SK-N-SH (cell line): Measurements from ENCODE around the gene OR10P1. TPM values are rescaled to one million over a fixed set of nuclear protein-coding genes. Genes with fewer than 3 reads are reported as not detected.

Experiments
- CTCF ChIA-PET: fragments of 300-600, 350-600 bp; formaldehyde crosslinking; extraction: SDS; loops from one replicate; lab custom pipeline; 2021; lab: Yijun Ruan, JAX
- POLR2A ChIA-PET: fragments of 350-600 bp; sonication (Branson Sonifier 250); formaldehyde crosslinking; extraction: SDS; loops from one replicate; lab custom pipeline; 2020; ENCODE audit warnings: antibody characterized with exemption, inconsistent platforms; lab: Yijun Ruan, JAX
- DNase-seq: peaks from one replicate; pipeline ENCODE4 v3.0.0; 2012
- H2AFZ ChIP-seq: fragments of 200-600 bp; sonication (generic); 2 replicates; pipeline ENCODE4 v1.8.1; 2016; ENCODE audit warnings: antibody characterized with exemption, mild to moderate bottlenecking, low read depth
- H3F3A ChIP-seq: fragments of 200-600 bp; sonication (generic); replicated peaks from 2 replicates; pipeline ENCODE3; 2016; ENCODE audit warnings: antibody characterized with exemption, mild to moderate bottlenecking; ENCODE audit not compliant: insufficient read depth
- H3K27ac ChIP-seq, 2 experiments: fragments of 200-500 bp in 1 of 2; fragments of 200-600 bp in 1 of 2; sonication (Bioruptor generic) in 1 of 2; sonication (generic), shearing (Covaris generic) in 1 of 2; 2 replicates each; pipeline versions ENCODE4 v1.5.1 to v1.6.1; 2014 to 2016; ENCODE audit warnings: low read depth in 2 of 2, inconsistent platforms in 1 of 2, low read length in 1 of 2, mild to moderate bottlenecking in 1 of 2, mixed read lengths in 1 of 2
- H3K27me3 ChIP-seq: fragments of 200-600 bp; sonication (generic), shearing (Covaris generic); 2 replicates; pipeline ENCODE4 v1.6.1; 2016; ENCODE audit warnings: mixed run types; ENCODE audit not compliant: insufficient read depth
- H3K36me3 ChIP-seq, 2 experiments: fragments of 200-500 bp in 1 of 2; fragments of 200-600 bp in 1 of 2; sonication (Bioruptor generic) in 1 of 2; sonication (generic) in 1 of 2; replicated peaks in 1 of 2; 2 replicates each; pipeline versions ENCODE3 to v1.5.1; 2014 to 2016; ENCODE audit warnings: low read length in 1 of 2, mild to moderate bottlenecking in 1 of 2; ENCODE audit not compliant: insufficient read depth in 2 of 2, control insufficient read depth in 1 of 2
- H3K4me1 ChIP-seq, 2 experiments: fragments of 200-500 bp in 1 of 2; fragments of 200-600 bp in 1 of 2; sonication (Bioruptor generic) in 1 of 2; sonication (generic), shearing (Covaris generic) in 1 of 2; 2 replicates each; pipeline versions ENCODE4 v1.5.1 to v1.6.1; 2014 to 2016; ENCODE audit warnings: low read depth in 1 of 2, low read length in 1 of 2, mixed run types in 1 of 2; ENCODE audit not compliant: insufficient read depth in 2 of 2, control insufficient read depth in 1 of 2
- H3K4me2 ChIP-seq: fragments of 200-600 bp; sonication (generic), shearing (Covaris generic); 2 replicates; pipeline ENCODE4 v1.6.1; 2017; ENCODE audit warnings: mixed run types
- H3K4me3 ChIP-seq, 2 experiments: fragments of 200-500 bp in 1 of 2; fragments of 200-600 bp in 1 of 2; sonication (Bioruptor generic) in 1 of 2; sonication (generic), shearing (Covaris generic) in 1 of 2; 2 replicates each; pipeline versions ENCODE4 v1.5.1 to v1.8.1; 2014 to 2016; ENCODE audit warnings: low read depth in 2 of 2, inconsistent platforms in 1 of 2, low read length in 1 of 2, mild to moderate bottlenecking in 1 of 2, mixed read lengths in 1 of 2, moderate library complexity in 1 of 2
- H3K79me2 ChIP-seq: fragments of 200-600 bp; sonication (generic); 2 replicates; pipeline ENCODE4 v1.8.1; 2017; ENCODE audit warnings: mild to moderate bottlenecking; ENCODE audit not compliant: insufficient read depth
- H3K9ac ChIP-seq: fragments of 200-600 bp; sonication (generic); 2 replicates; pipeline ENCODE4 v1.6.1; 2017; ENCODE audit warnings: mixed run types
- H3K9me2 ChIP-seq: fragments of 200-600 bp; sonication (generic); 2 replicates; pipeline ENCODE4 v1.6.1; 2017; ENCODE audit warnings: mixed run types
- H3K9me3 ChIP-seq: fragments of 200-600 bp; sonication (generic); 2 replicates; pipeline ENCODE4 v1.6.1; 2017; ENCODE audit warnings: mixed run types, mild to moderate bottlenecking, moderate library complexity
- H4K20me1 ChIP-seq: fragments of 200-600 bp; sonication (generic); 2 replicates; pipeline ENCODE4 v1.6.1; 2017; ENCODE audit warnings: mild to moderate bottlenecking, mixed run types; ENCODE audit not compliant: insufficient read depth
- ELF1 ChIP-seq: IDR thresholded peaks from 2 replicates; pipeline ENCODE4 v1.4.0; 2012
- EP300 ChIP-seq, 2 experiments: IDR thresholded peaks; 2 replicates each; pipeline versions ENCODE4 v1.4.0 to v1.6.1; 2012; ENCODE audit warnings: borderline replicate concordance in 1 of 2, low read depth in 1 of 2, low read length in 1 of 2
- FOSL2 ChIP-seq: IDR thresholded peaks from 2 replicates; pipeline ENCODE4 v1.4.0; 2012; ENCODE audit warnings: low read depth, mild to moderate bottlenecking, moderate library complexity, borderline replicate concordance
- FOXM1 ChIP-seq: IDR thresholded peaks from 2 replicates; pipeline ENCODE4 v1.4.0; 2012; ENCODE audit warnings: low read depth, mild to moderate bottlenecking
- GATA2 ChIP-seq: sonication (generic); formaldehyde crosslinking; IDR thresholded peaks from 2 replicates; pipeline ENCODE4 v1.5.0; 2020; ENCODE audit warnings: mild to moderate bottlenecking, missing genetic modification reagents
- JUND ChIP-seq: IDR thresholded peaks from 2 replicates; pipeline ENCODE4 v1.4.0; 2012
- NFIC ChIP-seq: IDR thresholded peaks from 2 replicates; pipeline ENCODE4 v1.4.0; 2012; ENCODE audit warnings: borderline replicate concordance
- RCOR1 ChIP-seq: fragments of 150-350 bp; IDR thresholded peaks from 2 replicates; pipeline ENCODE4 v1.6.1; 2017; ENCODE audit warnings: antibody characterized with exemption, low read length
- RFX5 ChIP-seq: IDR thresholded peaks from 2 replicates; pipeline ENCODE4 v1.6.1; 2012; ENCODE audit warnings: mild to moderate bottlenecking, improper control_type of control experiment, low read length
- RXRA ChIP-seq: IDR thresholded peaks from 2 replicates; pipeline ENCODE4 v1.4.0; 2012; ENCODE audit warnings: low read depth, mild to moderate bottlenecking, borderline replicate concordance
- SIN3A ChIP-seq: IDR thresholded peaks from 2 replicates; pipeline ENCODE4 v1.6.1; 2012; ENCODE audit warnings: low read depth, mild to moderate bottlenecking, low read length, moderate library complexity, borderline replicate concordance
- SMC3 ChIP-seq: IDR thresholded peaks from 2 replicates; pipeline ENCODE4 v1.6.1; 2012; ENCODE audit warnings: low read depth, low read length, improper control_type of control experiment
- TAF1 ChIP-seq: IDR thresholded peaks from 2 replicates; pipeline ENCODE4 v1.6.1; 2012; ENCODE audit warnings: low read depth, mild to moderate bottlenecking, low read length, moderate library complexity, borderline replicate concordance
- TCF12 ChIP-seq: IDR thresholded peaks from 2 replicates; pipeline ENCODE4 v1.4.0; 2012
- WGBS: methylation state at CpG from one replicate; pipeline ENCODE4 v1.1.6; 2017; ENCODE audit warnings: low lambda C conversion rate; 5-methylcytosine and 5-hydroxymethylcytosine counted together
- polyA plus RNA-seq, 3 experiments: library from polyadenylated mRNA; depleted of rRNA; stranded (reverse); fragments of >200 nt; gene quantifications; 2 replicates each; pipeline ENCODE4 v1.2.3, GENCODE V29; 2012
- TF ChIP-seq, protein P1 (sequence below): IDR thresholded peaks from 2 replicates; pipeline ENCODE4 v1.4.0; 2012; ENCODE audit warnings: low read depth, borderline replicate concordance
- TF ChIP-seq, protein P2 (sequence below): IDR thresholded peaks from 2 replicates; pipeline ENCODE4 v1.4.0; 2012; ENCODE audit warnings: low read depth
- TF ChIP-seq, protein P3 (sequence below): IDR thresholded peaks from 2 replicates; pipeline ENCODE4 v1.6.1; 2012; ENCODE audit warnings: mild to moderate bottlenecking, low read depth, low read length, moderate library complexity
- TF ChIP-seq, protein P4 (sequence below): fragments of 150-350 bp; IDR thresholded peaks from 2 replicates; pipeline ENCODE4 v1.6.1; 2016; ENCODE audit warnings: mild to moderate bottlenecking, low read depth, low read length

The OR10P1 gene
- polyA plus RNA-seq, 1 of the 3 experiments (the other 2 are of a cell fraction), result not detected

DNA sequence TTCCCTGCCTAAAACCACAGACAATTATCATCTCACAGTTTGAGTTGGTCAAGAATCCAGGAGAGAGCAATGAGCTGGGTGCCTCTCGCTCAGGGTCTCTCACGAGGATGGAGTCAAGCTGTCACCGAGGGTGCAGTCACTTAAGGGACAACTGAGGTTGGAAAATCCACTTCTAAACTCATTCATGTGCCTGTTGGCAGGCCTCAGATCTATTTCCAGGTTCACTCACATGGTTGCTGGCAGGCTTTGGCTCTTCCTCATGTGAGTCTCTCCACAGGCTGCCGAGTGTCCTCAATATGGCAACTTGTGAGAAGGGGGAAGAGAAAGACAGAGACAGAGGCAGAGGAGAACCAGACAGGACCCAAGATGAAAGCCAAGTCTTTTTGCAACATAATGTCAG, 10.5 kb upstream of the OR10P1 start:
- ChIA-PET POLR2A (no interaction called here), CTCF (no interaction called here)
- Histone ChIP-seq H3K4me1 (no peaks in the 10 kb centered on the region), H3K4me3 (no peak overlapping the region), H3K79me2 (no peaks in the 10 kb centered on the region), H3K27ac (no peak overlapping the region), H3K9me3 (no peaks in the 10 kb centered on the region), H3K36me3 (no peaks in the 10 kb centered on the region), H3K4me2 (no peak overlapping the region), H4K20me1 (no peaks in the 10 kb centered on the region), H3K9me2 (no peaks in the 10 kb centered on the region), H3K27me3 (peaks cover 63% of the 10 kb centered on the region; the same call in 1 of the 2 replicates), H3K9ac (no peak overlapping the region), H3F3A (no peaks in the 10 kb centered on the region), H2AFZ (no peak overlapping the region)
- WGBS, result 0% methylated on average over 4 of the region's 4 CpGs
- TF ChIP-seq FOSL2 (no peak), NFIC (no peak), RXRA (no peak), RCOR1 (no peak), RFX5 (no peak), SIN3A (no peak), TCF12 (no peak), TAF1 (no peak), SMC3 (no peak)
- TF ChIP-seq, protein P1, sequence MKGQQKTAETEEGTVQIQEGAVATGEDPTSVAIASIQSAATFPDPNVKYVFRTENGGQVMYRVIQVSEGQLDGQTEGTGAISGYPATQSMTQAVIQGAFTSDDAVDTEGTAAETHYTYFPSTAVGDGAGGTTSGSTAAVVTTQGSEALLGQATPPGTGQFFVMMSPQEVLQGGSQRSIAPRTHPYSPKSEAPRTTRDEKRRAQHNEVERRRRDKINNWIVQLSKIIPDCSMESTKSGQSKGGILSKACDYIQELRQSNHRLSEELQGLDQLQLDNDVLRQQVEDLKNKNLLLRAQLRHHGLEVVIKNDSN, result no peak
- TF ChIP-seq, protein P2, sequence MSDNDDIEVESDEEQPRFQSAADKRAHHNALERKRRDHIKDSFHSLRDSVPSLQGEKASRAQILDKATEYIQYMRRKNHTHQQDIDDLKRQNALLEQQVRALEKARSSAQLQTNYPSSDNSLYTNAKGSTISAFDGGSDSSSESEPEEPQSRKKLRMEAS, result no peak
- TF ChIP-seq, protein P3, sequence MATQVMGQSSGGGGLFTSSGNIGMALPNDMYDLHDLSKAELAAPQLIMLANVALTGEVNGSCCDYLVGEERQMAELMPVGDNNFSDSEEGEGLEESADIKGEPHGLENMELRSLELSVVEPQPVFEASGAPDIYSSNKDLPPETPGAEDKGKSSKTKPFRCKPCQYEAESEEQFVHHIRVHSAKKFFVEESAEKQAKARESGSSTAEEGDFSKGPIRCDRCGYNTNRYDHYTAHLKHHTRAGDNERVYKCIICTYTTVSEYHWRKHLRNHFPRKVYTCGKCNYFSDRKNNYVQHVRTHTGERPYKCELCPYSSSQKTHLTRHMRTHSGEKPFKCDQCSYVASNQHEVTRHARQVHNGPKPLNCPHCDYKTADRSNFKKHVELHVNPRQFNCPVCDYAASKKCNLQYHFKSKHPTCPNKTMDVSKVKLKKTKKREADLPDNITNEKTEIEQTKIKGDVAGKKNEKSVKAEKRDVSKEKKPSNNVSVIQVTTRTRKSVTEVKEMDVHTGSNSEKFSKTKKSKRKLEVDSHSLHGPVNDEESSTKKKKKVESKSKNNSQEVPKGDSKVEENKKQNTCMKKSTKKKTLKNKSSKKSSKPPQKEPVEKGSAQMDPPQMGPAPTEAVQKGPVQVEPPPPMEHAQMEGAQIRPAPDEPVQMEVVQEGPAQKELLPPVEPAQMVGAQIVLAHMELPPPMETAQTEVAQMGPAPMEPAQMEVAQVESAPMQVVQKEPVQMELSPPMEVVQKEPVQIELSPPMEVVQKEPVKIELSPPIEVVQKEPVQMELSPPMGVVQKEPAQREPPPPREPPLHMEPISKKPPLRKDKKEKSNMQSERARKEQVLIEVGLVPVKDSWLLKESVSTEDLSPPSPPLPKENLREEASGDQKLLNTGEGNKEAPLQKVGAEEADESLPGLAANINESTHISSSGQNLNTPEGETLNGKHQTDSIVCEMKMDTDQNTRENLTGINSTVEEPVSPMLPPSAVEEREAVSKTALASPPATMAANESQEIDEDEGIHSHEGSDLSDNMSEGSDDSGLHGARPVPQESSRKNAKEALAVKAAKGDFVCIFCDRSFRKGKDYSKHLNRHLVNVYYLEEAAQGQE, result no peak
- DNase-seq, result no peak

DNA sequence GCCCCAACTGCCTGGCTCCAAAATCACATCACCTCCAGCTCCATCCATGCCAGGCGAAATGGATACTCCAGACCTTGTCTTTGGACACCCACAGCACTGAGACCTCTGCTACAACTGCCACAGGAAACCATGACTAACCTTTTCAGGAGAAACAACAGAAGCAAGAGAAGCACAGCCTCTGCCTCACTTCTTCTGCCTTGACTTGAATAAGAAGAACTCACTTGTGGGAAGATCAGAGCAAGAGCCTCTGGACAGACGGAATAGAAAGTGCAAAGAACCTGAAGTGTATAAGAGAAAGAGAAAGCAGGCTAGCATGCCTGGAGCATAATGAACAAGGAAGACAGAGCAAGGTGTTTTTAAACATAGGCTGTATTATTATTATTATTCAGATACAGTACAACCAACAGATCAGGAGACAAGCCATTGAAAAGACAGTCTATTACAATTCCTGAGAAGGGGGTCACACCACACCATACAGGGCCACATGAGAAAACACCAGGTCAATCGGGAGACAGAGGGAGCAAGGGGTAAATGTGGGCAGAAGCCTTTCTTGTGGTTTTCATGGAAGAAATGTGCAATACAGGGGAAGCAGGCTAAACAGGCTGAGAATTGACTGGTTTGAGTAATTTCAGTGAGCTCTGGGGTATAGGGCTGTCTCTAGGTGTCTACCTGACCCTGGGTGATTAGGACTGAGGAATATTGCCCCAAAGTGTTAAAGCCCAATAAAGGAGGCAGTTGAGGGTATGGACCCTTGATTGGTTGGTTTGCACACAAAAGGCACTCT, 7.4 kb upstream of the OR10P1 start:
- ChIA-PET CTCF (interaction anchor here (1.3 to 1.9 kb wide), 2 partner anchors 27 to 91 kb away, joined by 3 to 12 read pairs; partner anchors contain the start of gene RDH5), POLR2A (no interaction called here)
- Histone ChIP-seq H3K9ac (no peak overlapping the region), H3K27me3 (peaks cover 70% of the 10 kb centered on the region; the same call in 1 of the 2 replicates), H3K4me3 (no peak overlapping the region), H3K36me3 (no peaks in the 10 kb centered on the region), H3K4me1 (no peaks in the 10 kb centered on the region), H3F3A (no peaks in the 10 kb centered on the region), H3K9me2 (no peaks in the 10 kb centered on the region), H4K20me1 (no peaks in the 10 kb centered on the region), H2AFZ (no peak overlapping the region), H3K9me3 (no peaks in the 10 kb centered on the region), H3K4me2 (no peak overlapping the region), H3K27ac (no peak overlapping the region), H3K79me2 (no peaks in the 10 kb centered on the region)
- 4% methylated on average over 3 of the region's 3 CpGs for WGBS
- DNase-seq, result no peak
- TF ChIP-seq, protein P4, sequence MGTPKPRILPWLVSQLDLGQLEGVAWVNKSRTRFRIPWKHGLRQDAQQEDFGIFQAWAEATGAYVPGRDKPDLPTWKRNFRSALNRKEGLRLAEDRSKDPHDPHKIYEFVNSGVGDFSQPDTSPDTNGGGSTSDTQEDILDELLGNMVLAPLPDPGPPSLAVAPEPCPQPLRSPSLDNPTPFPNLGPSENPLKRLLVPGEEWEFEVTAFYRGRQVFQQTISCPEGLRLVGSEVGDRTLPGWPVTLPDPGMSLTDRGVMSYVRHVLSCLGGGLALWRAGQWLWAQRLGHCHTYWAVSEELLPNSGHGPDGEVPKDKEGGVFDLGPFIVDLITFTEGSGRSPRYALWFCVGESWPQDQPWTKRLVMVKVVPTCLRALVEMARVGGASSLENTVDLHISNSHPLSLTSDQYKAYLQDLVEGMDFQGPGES, result no peak
- TF ChIP-seq, protein P2, result no peak
- TF ChIP-seq EP300 (IDR thresholded peaks at IDR 0.05; ENCODE audit: borderline replicate concordance in 1 of 2, low read depth in 1 of 2, low read length in 1 of 2) (no peak), GATA2 (CRISPR knock-in tag) (no peak), FOXM1 (no peak), RCOR1 (no peak), ELF1 (no peak), TAF1 (no peak), SIN3A (no peak), JUND (no peak)
